22Rv1 (cell line): ENCODE measurements around the gene FKBP2.

Source experiments
- ZFX ChIP-seq: fragments of 450-650 bp; IDR thresholded peaks from 2 replicates; pipeline ENCODE4 v1.6.1; 2017; ENCODE audit warnings: antibody characterized with exemption, borderline replicate concordance
- TF ChIP-seq, protein P1 (sequence below): fragments of 450-650 bp; IDR thresholded peaks from 2 replicates; pipeline ENCODE4 v1.5.1; 2017; ENCODE audit warnings: mild to moderate bottlenecking

- TF ChIP-seq, protein P1, sequence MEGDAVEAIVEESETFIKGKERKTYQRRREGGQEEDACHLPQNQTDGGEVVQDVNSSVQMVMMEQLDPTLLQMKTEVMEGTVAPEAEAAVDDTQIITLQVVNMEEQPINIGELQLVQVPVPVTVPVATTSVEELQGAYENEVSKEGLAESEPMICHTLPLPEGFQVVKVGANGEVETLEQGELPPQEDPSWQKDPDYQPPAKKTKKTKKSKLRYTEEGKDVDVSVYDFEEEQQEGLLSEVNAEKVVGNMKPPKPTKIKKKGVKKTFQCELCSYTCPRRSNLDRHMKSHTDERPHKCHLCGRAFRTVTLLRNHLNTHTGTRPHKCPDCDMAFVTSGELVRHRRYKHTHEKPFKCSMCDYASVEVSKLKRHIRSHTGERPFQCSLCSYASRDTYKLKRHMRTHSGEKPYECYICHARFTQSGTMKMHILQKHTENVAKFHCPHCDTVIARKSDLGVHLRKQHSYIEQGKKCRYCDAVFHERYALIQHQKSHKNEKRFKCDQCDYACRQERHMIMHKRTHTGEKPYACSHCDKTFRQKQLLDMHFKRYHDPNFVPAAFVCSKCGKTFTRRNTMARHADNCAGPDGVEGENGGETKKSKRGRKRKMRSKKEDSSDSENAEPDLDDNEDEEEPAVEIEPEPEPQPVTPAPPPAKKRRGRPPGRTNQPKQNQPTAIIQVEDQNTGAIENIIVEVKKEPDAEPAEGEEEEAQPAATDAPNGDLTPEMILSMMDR: no peak
- no peak for TF ChIP-seq ZFX
Measured at GRCh38 chr11:64241491-64242374, 838 bp downstream of the FKBP2 start.
